GM19240 (cell line): ENCODE data around the gene TIAM1.
"Not testable (repeated sequence)": the region's sequence is repeated elsewhere in the genome, so short reads cannot be mapped to it uniquely, and the experiment has no call there.

Experiments
- DNase-seq: peaks from one replicate; pipeline ENCODE4 v3.0.0; 2011; ENCODE audit warnings: low spot score; ENCODE audit not compliant: insufficient read length

TIAM1 gene

GRCh38 chr21:31254131-31254530 is 89.9 kb downstream of the TIAM1 start:
- no peak for DNase-seq

GRCh38 chr21:31253684-31254083 is 90.4 kb downstream of the TIAM1 start:
- no peak for DNase-seq

DNA sequence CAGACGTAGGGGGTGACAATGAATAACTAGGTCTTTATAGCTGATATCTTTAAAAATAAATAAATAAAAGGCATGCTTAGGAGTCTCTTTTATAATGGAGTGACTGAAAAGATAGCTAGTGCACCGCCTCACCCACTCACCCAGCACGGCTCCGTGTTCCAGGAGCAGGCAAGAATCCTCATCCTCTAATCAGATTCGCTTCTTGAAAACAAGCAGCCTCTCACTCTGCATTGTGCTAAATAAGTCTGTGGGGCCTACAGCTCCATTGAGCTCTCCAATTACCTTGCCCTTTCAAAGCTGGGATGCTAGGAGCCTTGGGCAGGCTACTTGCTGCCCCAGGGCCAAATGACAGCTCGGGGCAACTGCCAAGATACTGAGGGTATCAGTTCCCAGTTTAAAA is 91.5 kb downstream of the TIAM1 start:
- DNase-seq: no peak

DNA sequence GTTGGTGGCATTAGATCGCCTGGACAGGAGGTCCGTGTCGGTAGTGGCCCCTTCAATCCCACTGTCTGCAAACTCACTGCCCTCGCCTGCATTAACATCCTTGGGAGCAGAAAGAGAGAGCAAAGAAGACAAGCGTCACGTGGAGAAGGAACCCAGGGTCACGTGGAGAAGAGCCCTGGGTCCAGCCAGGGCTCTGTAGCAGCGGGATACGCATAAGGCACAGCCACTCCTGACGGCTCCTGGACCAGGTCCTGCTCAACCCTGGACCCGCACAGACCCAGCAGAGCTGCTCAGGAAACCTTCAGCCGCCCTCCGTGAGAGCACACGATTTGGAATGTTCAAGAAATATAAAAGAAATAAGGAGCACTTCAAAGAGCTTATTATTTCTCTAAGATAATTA is 92.0 kb downstream of the TIAM1 start:
- no peak for DNase-seq

DNA sequence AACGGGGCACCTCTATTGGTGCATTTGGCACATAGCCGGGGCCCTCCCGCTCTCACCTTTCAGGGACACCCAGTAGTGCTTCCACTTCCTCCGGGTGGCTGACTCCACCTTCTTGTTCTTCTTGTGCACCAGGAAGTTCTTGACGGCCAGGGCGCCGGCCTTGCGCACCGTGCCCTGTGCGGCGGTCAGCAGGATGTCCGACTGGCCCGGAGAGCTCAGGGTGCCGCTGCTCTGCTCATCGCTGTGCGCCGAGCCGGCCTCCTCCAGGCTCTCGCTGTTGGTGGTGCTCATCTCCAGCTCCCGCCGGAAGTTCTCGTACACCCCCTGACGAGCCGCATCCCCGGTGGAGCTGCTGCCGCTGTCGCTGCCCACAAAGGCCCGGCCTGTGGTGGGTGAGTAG is 92.4 kb downstream of the TIAM1 start:
- DNase-seq: no peak

DNA sequence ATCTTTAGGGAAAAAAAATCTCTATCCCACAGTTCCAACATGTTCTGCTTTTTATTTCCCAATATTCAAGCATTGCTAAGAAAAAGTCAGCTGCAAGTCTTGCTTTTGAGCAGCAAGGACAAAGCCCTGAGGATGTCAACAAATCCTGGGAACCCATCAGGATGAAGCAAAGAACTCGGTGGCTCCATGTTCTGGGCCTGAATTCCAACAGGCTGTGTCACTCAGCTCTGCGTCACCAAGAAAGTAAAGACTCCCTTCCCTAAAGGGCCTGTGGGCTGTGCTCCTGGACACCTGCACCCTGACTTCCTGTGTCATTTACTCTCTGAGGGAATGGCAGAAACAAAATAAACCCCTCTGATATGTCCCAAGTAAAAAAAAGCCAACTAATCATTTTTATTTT is 95.5 kb downstream of the TIAM1 start:
- DNase-seq: no peak

DNA sequence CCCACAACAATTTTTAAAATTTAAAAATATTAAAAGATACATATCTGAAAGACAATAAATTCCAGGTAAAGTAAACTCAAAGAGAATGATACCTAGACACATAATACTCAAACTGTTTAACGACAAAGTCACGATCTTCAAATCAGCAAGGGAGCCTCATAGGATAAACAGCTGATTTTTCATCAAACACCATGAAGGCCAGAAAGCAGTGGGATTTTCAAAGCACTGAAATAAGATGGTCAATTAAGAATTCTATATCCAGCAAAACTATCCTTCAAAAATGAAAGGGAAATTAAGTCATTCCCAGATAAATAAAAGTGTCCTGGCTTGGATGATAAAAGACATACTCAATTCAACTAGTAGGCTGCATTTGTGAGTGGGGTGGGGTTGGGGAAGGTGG is 100.5 kb downstream of the TIAM1 start:
- DNase-seq: no peak

DNA sequence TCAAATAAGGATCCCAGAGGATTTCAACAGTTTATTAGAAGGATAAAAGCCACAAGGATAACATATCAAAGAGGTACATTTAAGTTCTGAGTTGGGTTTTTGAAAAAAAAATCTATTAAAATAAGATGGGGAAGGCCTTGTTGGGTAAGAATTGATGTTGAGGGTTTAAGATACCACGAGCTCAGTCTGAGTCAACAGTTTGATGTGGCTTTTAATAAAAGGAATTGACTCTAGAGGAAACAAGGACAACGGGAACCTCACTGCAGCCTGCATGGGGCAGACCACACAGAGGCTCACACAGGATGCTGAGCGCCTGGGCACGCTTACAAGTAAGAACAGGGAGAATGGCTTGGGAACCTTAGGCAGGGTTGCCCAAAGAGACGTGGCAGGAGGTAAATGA is 107.5 kb downstream of the TIAM1 start:
- DNase-seq: no peak

DNA sequence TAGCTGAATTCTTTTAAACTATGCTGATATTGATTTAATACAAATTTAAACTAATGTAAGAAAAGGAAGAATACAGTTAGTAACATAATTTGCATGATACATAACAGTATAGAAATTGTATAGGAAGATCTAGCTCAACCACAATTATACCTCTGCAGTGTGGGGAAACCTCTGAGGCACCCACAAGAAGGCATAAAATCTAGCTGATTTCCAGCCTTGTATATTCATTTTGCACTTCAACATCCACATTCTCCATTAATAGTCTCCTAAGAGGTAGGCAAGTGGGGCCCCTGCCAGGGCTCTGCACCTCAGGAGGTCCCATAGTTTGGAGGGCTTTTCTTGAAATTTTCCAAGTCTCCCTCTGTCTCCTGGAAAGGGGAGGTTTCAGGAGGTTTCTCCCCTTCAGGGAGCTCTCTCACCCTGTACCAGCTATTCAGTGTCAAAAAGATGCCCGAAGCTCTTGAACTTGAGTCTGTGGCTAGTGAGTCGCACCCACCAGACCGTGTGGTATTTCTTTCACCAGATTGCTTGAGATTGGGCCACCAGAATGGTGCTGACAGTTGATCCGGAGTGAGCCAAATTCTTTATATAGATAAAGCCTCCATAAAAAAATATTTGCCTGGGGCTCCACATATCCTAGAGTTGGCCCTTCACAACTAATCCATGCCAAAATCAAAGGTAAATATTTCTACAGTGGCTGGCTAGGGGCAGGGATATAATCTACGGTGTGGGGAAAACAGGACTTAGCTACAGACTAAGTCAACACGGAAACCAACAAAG is 108.2 kb downstream of the TIAM1 start:
- DNase-seq: no peak

GRCh38 chr21:31234936-31235335 is 109.1 kb downstream of the TIAM1 start:
- DNase-seq: no peak

- DNase-seq: no peak
Measured at GRCh38 chr21:31233711-31234110, 110.3 kb downstream of the TIAM1 start.

DNA sequence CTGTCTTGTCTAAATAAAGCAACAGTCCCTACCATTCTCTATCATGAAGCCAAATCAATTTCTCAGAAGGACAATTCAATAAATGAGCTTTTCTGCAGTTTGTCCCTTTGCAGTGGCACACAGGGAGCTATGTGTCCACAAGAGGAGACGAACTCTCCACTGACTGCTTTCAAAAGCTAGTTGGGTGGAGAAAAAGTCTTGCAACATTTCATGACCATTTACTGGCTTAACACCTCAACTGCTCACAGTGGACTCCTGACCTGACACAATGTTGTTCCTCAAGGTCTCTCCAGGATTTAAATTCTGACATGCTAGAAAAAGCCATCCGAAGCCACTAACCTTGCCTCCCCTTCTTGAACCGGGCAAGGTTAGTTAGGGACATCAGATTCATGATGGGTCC is 111.7 kb downstream of the TIAM1 start:
- no peak for DNase-seq

DNA sequence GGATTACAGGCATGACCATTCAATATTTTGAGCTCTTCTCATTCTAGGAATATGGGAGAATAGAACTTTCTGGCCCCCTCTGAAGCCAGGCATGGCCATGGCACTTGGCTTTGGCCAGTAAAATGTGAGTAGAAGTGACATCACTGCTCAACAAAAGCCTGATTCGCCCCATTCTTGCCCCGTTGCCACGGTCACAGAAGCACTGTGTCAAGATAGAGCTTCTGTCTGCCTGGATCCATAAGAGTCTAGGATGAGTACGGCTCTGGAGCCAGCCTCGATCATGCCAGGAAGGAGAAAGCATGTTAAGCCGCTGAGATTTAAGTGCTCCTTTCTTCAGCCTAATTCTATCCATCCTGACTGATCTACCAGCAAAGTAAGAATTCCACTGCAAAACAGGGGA is 113.1 kb downstream of the TIAM1 start:
- DNase-seq: no peak

DNA sequence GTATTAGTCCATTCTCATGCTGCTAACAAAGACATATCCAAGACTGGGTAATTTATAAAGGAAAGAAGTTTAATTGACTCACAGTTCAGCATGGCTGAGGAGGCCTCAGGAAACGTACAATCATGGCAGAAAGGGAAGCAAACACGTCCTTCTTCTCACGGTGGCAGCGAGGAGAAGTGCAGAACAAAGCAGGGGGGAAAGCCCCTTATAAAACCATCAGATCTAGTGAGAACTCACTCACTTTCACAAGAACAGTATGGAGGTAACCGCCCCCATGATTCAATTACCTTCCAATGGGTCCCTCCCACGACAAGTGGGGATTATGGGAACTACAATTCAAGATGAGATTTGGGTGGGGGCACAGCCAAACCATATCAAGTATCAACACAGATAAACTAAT is 115.3 kb downstream of the TIAM1 start:
- DNase-seq: not testable (repeated sequence)

DNA sequence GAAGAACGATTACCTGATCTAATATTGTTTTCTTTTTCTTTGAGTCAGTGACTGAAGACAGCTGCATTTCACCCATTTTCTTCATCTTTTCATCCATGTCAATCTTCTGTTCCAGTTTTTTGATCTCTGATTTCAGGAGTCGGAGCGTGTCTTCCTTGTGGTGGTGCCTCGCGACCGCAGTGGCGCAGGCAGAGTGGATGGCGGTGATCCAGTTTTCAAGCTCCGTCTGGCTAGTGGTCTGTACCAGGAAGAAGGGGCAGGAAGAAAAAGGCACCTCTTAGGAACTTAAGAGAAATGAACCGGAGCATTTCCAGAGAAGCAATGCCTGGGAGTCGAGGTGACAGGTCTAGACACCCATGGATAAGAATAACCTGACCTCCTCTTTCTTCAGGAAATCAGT is 118.3 kb downstream of the TIAM1 start:
- no peak for DNase-seq

DNA sequence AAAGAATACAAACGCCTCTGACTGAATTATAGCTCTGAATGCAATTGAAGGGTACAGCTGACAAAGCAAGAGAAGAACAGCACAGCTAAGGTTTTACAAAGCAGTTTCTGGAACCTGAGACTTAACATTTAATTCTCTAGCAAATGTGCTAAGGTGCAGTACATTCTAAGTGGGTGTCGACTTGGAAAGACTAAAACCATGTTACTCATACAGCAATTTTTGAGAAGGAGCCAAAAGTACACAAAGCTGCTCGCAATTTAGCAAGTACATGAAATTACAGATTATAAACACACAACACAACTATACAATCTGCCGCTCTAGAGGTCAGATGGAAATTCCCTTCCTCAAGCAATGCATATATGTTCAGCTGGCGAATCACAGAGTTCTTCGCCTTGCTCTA is 121.9 kb downstream of the TIAM1 start:
- DNase-seq: no peak

DNA sequence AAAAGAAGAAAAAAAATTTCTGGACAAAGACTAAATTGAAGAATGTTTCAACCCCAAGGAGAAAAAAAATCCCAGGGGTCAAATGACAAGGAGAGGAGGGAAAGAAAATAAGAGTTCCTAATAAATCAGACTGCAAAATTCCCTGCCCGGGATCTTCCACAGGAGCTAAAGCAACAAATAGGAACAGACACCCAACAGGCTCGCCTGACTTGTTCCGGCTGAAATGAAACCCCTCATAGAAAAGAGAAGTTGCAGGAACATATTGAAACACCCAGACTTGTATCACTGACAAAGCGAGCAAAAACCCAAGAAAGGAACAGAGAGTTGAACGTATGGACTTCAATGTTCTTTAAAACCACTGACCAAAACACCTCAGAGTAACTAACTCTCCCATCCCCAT is 123.0 kb downstream of the TIAM1 start:
- DNase-seq: no peak

DNA sequence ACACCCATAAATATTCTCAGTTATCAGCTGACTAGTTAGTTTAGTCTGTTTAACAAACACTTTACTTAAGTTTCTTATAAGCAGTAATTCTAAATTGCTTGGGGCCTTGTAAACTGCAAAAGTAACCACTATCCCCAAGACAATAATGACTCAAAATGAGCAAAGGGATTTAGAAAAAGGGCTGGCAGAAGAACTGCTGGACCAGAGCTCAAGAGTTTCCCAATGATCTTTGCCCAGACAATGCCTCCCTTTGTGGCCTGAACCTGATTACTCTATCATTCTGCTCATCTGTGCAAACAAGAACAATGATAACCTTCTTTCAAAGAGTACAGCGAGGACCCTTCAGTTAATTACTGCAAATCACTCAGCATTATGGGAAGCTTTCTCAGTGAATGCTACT is 123.5 kb downstream of the TIAM1 start:
- DNase-seq: no peak

- DNase-seq: no peak
Measured at GRCh38 chr21:31218830-31219608, 125.0 kb downstream of the TIAM1 start.

- no peak for DNase-seq
Measured at GRCh38 chr21:31216206-31216605, 127.9 kb downstream of the TIAM1 start.

DNA sequence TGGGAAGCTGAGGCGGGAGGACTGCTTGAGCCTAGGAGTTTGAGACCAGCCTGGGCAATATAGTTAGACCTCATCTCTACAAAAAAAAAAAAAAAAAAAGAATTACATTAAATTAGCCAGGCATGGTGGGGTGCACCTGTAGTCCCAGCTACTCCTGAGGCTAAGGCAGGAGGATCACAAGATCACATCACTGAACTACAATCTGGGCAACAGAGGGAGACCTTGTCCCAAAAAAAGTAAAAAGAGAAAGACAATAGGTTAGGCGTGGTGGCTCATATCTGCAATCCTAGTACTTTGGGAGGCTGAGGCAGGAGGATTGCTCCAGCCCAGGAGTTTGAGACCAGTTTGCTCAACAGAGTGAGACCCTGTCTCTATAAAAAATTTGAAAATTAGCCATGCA is 130.3 kb downstream of the TIAM1 start:
- DNase-seq: no peak

DNA sequence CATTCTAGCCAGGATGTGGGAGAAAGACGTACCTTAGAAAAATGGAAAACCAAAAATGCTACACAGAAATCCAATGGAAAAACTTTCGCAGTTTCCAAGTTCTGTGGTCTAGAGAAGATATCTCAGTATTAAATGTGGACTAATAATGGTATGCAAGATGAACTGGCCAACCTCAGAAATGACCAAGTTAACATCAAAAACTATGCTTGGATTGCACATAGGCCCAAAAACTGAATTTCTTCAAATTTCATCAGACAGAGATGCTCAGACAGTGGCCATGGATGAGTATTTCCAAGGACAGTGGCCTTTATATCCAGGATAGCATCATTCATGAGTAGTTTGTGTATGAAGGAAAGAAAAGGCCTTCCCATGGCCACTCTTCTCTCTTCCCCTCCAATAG is 132.2 kb downstream of the TIAM1 start:
- DNase-seq: no peak

DNA sequence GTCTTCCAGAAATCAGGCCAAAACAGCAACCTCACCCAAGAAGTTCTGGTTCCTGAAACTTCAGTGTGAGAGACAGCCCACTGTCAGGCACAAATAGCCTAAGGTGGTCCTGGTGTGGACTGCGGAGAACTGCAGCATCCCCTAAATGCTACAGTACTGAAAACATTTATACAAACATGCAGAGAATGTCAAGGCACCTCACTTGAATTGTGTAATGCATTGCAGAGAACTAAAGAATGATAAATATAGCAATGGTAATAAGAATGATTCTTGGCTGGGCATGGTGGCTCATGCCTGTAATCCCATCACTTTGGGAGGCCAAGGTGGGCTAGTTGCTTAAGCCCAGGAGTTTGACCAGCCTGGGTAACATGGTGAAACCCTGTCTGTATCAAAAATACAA is 138.6 kb downstream of the TIAM1 start:
- DNase-seq: no peak
